Measurements from ENCODE around the gene PANK4.

PANK4 gene

GRCh38 chr1:2556678-2557481 lies 30.5 kb upstream of the PANK4 start:
- no peak for TF ChIP-seq CTCF (IDR thresholded peaks at IDR 0.05; ENCODE audit: insufficient read depth, low read length, poor library complexity, severe bottlenecking)
- no peak for TF ChIP-seq EZH2phosphoT487 (conservative IDR thresholded peaks at IDR 0.05; ENCODE audit: low read length)
- no peaks in the 10 kb centered on the region for H3K27me3 ChIP-seq (ENCODE audit: low read length)
- H3K4me2 ChIP-seq (ENCODE audit: low read depth, low read length, poor library complexity, severe bottlenecking) = peak overlapping the region; percentile 52
- H3K9ac ChIP-seq (ENCODE audit: low read length) = peak overlapping the region; percentile 32; the same call in 1 of the 2 replicates
- H3K4me3 ChIP-seq (ENCODE audit: insufficient read depth, low read length, poor library complexity, severe bottlenecking) = no peak overlapping the region
- H3K27ac ChIP-seq (ENCODE audit: low read depth, low read length) = no peak overlapping the region
- H4K20me1 ChIP-seq (ENCODE audit: low read depth, low read length) = no peaks in the 10 kb centered on the region
- H3K36me3 ChIP-seq (ENCODE audit: low read length) = no peaks in the 10 kb centered on the region
- no peaks in the 10 kb centered on the region for H3K9me2 ChIP-seq (replicated peaks; ENCODE audit: insufficient read depth, low read length)
- H3F3A ChIP-seq (ENCODE audit: insufficient read depth) = no peaks in the 10 kb centered on the region
- H3K9me3 ChIP-seq (ENCODE audit: insufficient read depth, low read length) = no peaks in the 10 kb centered on the region
- no peak overlapping the region for H2AFZ ChIP-seq (ENCODE audit: low read depth, low read length, severe bottlenecking)
- no peaks in the 10 kb centered on the region for H3K79me2 ChIP-seq (ENCODE audit: insufficient read depth, low read length)

GRCh38 chr1:2556277-2556677 lies 29.9 kb upstream of the PANK4 start, which contains the start of gene TNFRSF14:
Gene TNFRSF14, plus strand, starts transcription at chr1:2556371. Its CDS starts 294 bp downstream, at chr1:2556665.
- no peaks in the 10 kb centered on the region for H3K36me3 ChIP-seq (ENCODE audit: low read length)
- no peaks in the 10 kb centered on the region for H3K9me2 ChIP-seq (replicated peaks; ENCODE audit: insufficient read depth, low read length)
- H4K20me1 ChIP-seq (ENCODE audit: low read depth, low read length) = no peaks in the 10 kb centered on the region
- TF ChIP-seq EZH2phosphoT487 (conservative IDR thresholded peaks at IDR 0.05; ENCODE audit: low read length) (no peak), CTCF (IDR thresholded peaks at IDR 0.05; ENCODE audit: insufficient read depth, low read length, poor library complexity, severe bottlenecking) (no peak)
- H3K4me3 ChIP-seq (ENCODE audit: insufficient read depth, low read length, poor library complexity, severe bottlenecking) = peak within 1 kb of the TSS; percentile 29
- no peak within 1 kb of the TSS; the same call in 1 of the 2 replicates for H3K27ac ChIP-seq (ENCODE audit: low read depth, low read length)
- peak within 1 kb of the TSS; percentile 32; the same call in 1 of the 2 replicates for H3K9ac ChIP-seq (ENCODE audit: low read length)
- H3K79me2 ChIP-seq (ENCODE audit: insufficient read depth, low read length) = no peaks in the 10 kb centered on the region
- no peaks in the 10 kb centered on the region for H3K9me3 ChIP-seq (ENCODE audit: insufficient read depth, low read length)
- peak within 1 kb of the TSS; percentile 52 for H3K4me2 ChIP-seq (ENCODE audit: low read depth, low read length, poor library complexity, severe bottlenecking)
- no peaks in the 10 kb centered on the region for H3K27me3 ChIP-seq (ENCODE audit: low read length)
- no peaks in the 10 kb centered on the region for H3F3A ChIP-seq (ENCODE audit: insufficient read depth)
- H2AFZ ChIP-seq (ENCODE audit: low read depth, low read length, severe bottlenecking) = no peak within 1 kb of the TSS

- Histone ChIP-seq H3K9me2 (replicated peaks; ENCODE audit: insufficient read depth, low read length) (no peaks in the 10 kb centered on the region), H3K27ac (ENCODE audit: low read depth, low read length) (no peak overlapping the region; the same call in 1 of the 2 replicates), H3K9me3 (ENCODE audit: insufficient read depth, low read length) (no peaks in the 10 kb centered on the region), H4K20me1 (ENCODE audit: low read depth, low read length) (no peaks in the 10 kb centered on the region), H3F3A (ENCODE audit: insufficient read depth) (no peaks in the 10 kb centered on the region), H3K9ac (ENCODE audit: low read length) (peak overlapping the region; percentile 32; the same call in 1 of the 2 replicates), H3K4me2 (ENCODE audit: low read depth, low read length, poor library complexity, severe bottlenecking) (peak overlapping the region; percentile 52), H3K27me3 (ENCODE audit: low read length) (no peaks in the 10 kb centered on the region), H3K79me2 (ENCODE audit: insufficient read depth, low read length) (no peaks in the 10 kb centered on the region), H3K36me3 (ENCODE audit: low read length) (no peaks in the 10 kb centered on the region), H3K4me3 (ENCODE audit: insufficient read depth, low read length, poor library complexity, severe bottlenecking) (peak overlapping the region; percentile 29), H2AFZ (ENCODE audit: low read depth, low read length, severe bottlenecking) (no peak overlapping the region)
- TF ChIP-seq EZH2phosphoT487 (conservative IDR thresholded peaks at IDR 0.05; ENCODE audit: low read length) (no peak), CTCF (IDR thresholded peaks at IDR 0.05; ENCODE audit: insufficient read depth, low read length, poor library complexity, severe bottlenecking) (no peak)
These were observed 29.4 kb upstream of the PANK4 start for GRCh38 chr1:2555634-2556276.
